ENCODE data around the gene FYB2. TPM values are rescaled to one million over a fixed set of nuclear protein-coding genes. Genes with fewer than 3 reads are reported as not detected.

FYB2 gene
- total RNA-seq, 1 donor from 2014 or later: 1.7 TPM

GRCh38 chr1:56676571-56677035 lies 142.6 kb downstream of the FYB2 start:
- intact Hi-C loops (cut with DNase I): no loop called here
- no peak for ATAC-seq
- no peak for TF ChIP-seq CTCF (IDR thresholded peaks at IDR 0.05)
- DNase-seq: no peak
- Histone ChIP-seq H3K4me1 (no peaks in the 10 kb centered on the region), H3K36me3 (no peaks in the 10 kb centered on the region), H3K27me3 (no peaks in the 10 kb centered on the region), H3K27ac (no peak overlapping the region), H3K9me3 (no peaks in the 10 kb centered on the region), H3K4me3 (no peak overlapping the region)

- no peak overlapping the region for H3K27ac ChIP-seq
- H3K36me3 ChIP-seq: no peaks in the 10 kb centered on the region
- no peaks in the 10 kb centered on the region for H3K27me3 ChIP-seq
- DNase-seq: no peak
- no peaks in the 10 kb centered on the region for H3K4me1 ChIP-seq
- H3K9me3 ChIP-seq: no peaks in the 10 kb centered on the region
- H3K4me3 ChIP-seq: no peak overlapping the region
- no peak for ATAC-seq
- intact Hi-C loops (cut with DNase I): no loop called here
- TF ChIP-seq CTCF (IDR thresholded peaks at IDR 0.05): no peak
These were observed 143.4 kb downstream of the FYB2 start for GRCh38 chr1:56675763-56676162.

GRCh38 chr1:56672579-56672978 lies 146.6 kb downstream of the FYB2 start:
- DNase-seq (no peak), ATAC-seq (no peak)
- TF ChIP-seq CTCF (IDR thresholded peaks at IDR 0.05): no peak
- intact Hi-C loops (cut with DNase I): no loop called here
- Histone ChIP-seq H3K27me3 (no peaks in the 10 kb centered on the region), H3K9me3 (no peaks in the 10 kb centered on the region), H3K4me1 (no peaks in the 10 kb centered on the region), H3K27ac (no peak overlapping the region), H3K36me3 (no peaks in the 10 kb centered on the region), H3K4me3 (no peak overlapping the region)

- H3K27ac ChIP-seq: no peak overlapping the region
- ATAC-seq (no peak), DNase-seq (no peak)
- no peaks in the 10 kb centered on the region for H3K36me3 ChIP-seq
- H3K4me1 ChIP-seq: no peaks in the 10 kb centered on the region
- intact Hi-C loops (cut with DNase I): no loop called here
- no peaks in the 10 kb centered on the region for H3K9me3 ChIP-seq
- H3K27me3 ChIP-seq: no peaks in the 10 kb centered on the region
- no peak for TF ChIP-seq CTCF (IDR thresholded peaks at IDR 0.05)
- no peak overlapping the region for H3K4me3 ChIP-seq
These were observed 147.7 kb downstream of the FYB2 start for GRCh38 chr1:56671542-56671941.

- intact Hi-C loops (cut with DNase I): no loop called here
- no peaks in the 10 kb centered on the region for H3K4me1 ChIP-seq
- no peak overlapping the region for H3K27ac ChIP-seq
- H3K36me3 ChIP-seq: no peaks in the 10 kb centered on the region
- TF ChIP-seq CTCF (IDR thresholded peaks at IDR 0.05): no peak
- DNase-seq: no peak
- ATAC-seq: no peak
- no peaks in the 10 kb centered on the region for H3K27me3 ChIP-seq
- no peaks in the 10 kb centered on the region for H3K9me3 ChIP-seq
- no peak overlapping the region for H3K4me3 ChIP-seq
These were observed 148.1 kb downstream of the FYB2 start for GRCh38 chr1:56671085-56671484.

- Histone ChIP-seq H3K4me3 (no peak overlapping the region), H3K27me3 (no peaks in the 10 kb centered on the region), H3K4me1 (no peaks in the 10 kb centered on the region), H3K36me3 (no peaks in the 10 kb centered on the region), H3K9me3 (no peaks in the 10 kb centered on the region), H3K27ac (no peak overlapping the region)
- TF ChIP-seq CTCF (IDR thresholded peaks at IDR 0.05): no peak
- DNase-seq: no peak
- intact Hi-C loops (cut with DNase I): no loop called here
- ATAC-seq: no peak
These were observed 148.9 kb downstream of the FYB2 start for GRCh38 chr1:56670350-56670749.

All from upper lobe of right lung (tissue), 1 donor.